ENCODE results near the gene CD74.

DNA sequence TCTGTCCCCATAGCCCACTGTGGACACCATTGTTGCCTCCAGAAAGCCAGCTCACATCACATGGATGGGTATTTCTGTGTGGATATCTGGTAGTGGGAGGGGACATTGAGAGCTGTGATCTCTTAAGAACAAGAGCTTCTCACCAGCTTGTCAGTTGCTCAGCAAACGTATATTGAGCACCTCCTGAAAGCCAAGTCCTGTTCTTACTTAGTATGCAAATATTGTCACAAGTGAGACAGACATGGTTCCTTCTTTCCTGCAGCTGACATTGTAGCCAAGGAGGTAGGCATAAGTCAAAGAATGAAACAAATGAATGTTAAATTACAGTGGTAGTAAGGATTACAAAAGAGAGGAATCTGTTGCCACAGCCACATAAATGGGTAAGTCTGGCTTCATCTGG, 51.4 kb downstream of the CD74 start:
- TF ChIP-seq TAF1 (IDR thresholded peaks at IDR 0.05; ENCODE audit: borderline replicate concordance, insufficient read depth, low read length) = no peak
- TF ChIP-seq POLR2AphosphoS5 (IDR thresholded peaks at IDR 0.05; ENCODE audit: low read depth, low read length) = no peak
- TF ChIP-seq, protein P1, sequence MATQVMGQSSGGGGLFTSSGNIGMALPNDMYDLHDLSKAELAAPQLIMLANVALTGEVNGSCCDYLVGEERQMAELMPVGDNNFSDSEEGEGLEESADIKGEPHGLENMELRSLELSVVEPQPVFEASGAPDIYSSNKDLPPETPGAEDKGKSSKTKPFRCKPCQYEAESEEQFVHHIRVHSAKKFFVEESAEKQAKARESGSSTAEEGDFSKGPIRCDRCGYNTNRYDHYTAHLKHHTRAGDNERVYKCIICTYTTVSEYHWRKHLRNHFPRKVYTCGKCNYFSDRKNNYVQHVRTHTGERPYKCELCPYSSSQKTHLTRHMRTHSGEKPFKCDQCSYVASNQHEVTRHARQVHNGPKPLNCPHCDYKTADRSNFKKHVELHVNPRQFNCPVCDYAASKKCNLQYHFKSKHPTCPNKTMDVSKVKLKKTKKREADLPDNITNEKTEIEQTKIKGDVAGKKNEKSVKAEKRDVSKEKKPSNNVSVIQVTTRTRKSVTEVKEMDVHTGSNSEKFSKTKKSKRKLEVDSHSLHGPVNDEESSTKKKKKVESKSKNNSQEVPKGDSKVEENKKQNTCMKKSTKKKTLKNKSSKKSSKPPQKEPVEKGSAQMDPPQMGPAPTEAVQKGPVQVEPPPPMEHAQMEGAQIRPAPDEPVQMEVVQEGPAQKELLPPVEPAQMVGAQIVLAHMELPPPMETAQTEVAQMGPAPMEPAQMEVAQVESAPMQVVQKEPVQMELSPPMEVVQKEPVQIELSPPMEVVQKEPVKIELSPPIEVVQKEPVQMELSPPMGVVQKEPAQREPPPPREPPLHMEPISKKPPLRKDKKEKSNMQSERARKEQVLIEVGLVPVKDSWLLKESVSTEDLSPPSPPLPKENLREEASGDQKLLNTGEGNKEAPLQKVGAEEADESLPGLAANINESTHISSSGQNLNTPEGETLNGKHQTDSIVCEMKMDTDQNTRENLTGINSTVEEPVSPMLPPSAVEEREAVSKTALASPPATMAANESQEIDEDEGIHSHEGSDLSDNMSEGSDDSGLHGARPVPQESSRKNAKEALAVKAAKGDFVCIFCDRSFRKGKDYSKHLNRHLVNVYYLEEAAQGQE (IDR thresholded peaks at IDR 0.05; ENCODE audit: insufficient read depth in 1 of 2, low read depth in 2 of 2, low read length in 2 of 2) = no peak
- TF ChIP-seq SIN3A (IDR thresholded peaks at IDR 0.05; ENCODE audit: borderline replicate concordance, insufficient read depth, low read length) = no peak

Measured in PFSK-1 (cell line).